Activated naive CD4-positive, alpha-beta T cell (primary cell): Measurements from ENCODE around the gene SIPA1L3.
"Not testable (repeated sequence)": the region's sequence is repeated elsewhere in the genome, so short reads cannot be mapped to it uniquely, and the experiment has no call there.

Source experiments
- DNase-seq, 4 experiments: peaks; one replicate each; lab custom pipeline; 2025; lab: John Stamatoyannopoulos, UW

The SIPA1L3 gene

GRCh38 chr19:37907735-37908455, 887 bp downstream of the SIPA1L3 start:
- DNase-seq, result no peak

GRCh38 chr19:37909661-37910199, 2.7 kb downstream of the SIPA1L3 start:
- DNase-seq, result no peak

- DNase-seq, result no peak
These were observed 7.9 kb downstream of the SIPA1L3 start for GRCh38 chr19:37914908-37915307.

GRCh38 chr19:37920591-37921450, 13.8 kb downstream of the SIPA1L3 start:
- no peak for DNase-seq

- DNase-seq, result not testable (repeated sequence)
These were observed 17.6 kb downstream of the SIPA1L3 start for GRCh38 chr19:37924573-37924972.

GRCh38 chr19:37925212-37925611, 18.2 kb downstream of the SIPA1L3 start:
- no peak for DNase-seq

GRCh38 chr19:37926255-37926654, 19.2 kb downstream of the SIPA1L3 start:
- DNase-seq, result no peak

- no peak for DNase-seq
These were observed 19.7 kb downstream of the SIPA1L3 start for GRCh38 chr19:37926711-37927110.

- DNase-seq, result no peak
These were observed 21.7 kb downstream of the SIPA1L3 start for GRCh38 chr19:37928527-37929286.

GRCh38 chr19:37929355-37929923, 22.4 kb downstream of the SIPA1L3 start:
- DNase-seq, result no peak

- DNase-seq, result no peak
These were observed 23.4 kb downstream of the SIPA1L3 start for GRCh38 chr19:37930416-37930815.

- DNase-seq, result no peak
These were observed 25.1 kb downstream of the SIPA1L3 start for GRCh38 chr19:37931881-37932655.

- DNase-seq, result no peak
These were observed 26.3 kb downstream of the SIPA1L3 start for GRCh38 chr19:37932985-37933936.

GRCh38 chr19:37933937-37934358, 26.9 kb downstream of the SIPA1L3 start:
- no peak for DNase-seq

- no peak for DNase-seq
These were observed 28.3 kb downstream of the SIPA1L3 start for GRCh38 chr19:37935341-37935740.

- DNase-seq, result no peak
These were observed 29.2 kb downstream of the SIPA1L3 start for GRCh38 chr19:37936166-37936565.

- DNase-seq, result no peak
These were observed 29.9 kb downstream of the SIPA1L3 start for GRCh38 chr19:37936886-37937285.

- DNase-seq, result no peak
These were observed 31.3 kb downstream of the SIPA1L3 start for GRCh38 chr19:37938353-37938752.

GRCh38 chr19:37941782-37942515, 34.9 kb downstream of the SIPA1L3 start:
- DNase-seq, result no peak
